ENCODE data around the gene HTT. TPM values are rescaled to one million over a fixed set of nuclear protein-coding genes. Genes with fewer than 3 reads are reported as not detected.

HTT gene
- total and polyA plus RNA-seq, 2 of the 13 experiments (the other 11 are each of a cell fraction or from before 2014, with no cell fraction given) = 17.5 to 19.5 TPM

DNA sequence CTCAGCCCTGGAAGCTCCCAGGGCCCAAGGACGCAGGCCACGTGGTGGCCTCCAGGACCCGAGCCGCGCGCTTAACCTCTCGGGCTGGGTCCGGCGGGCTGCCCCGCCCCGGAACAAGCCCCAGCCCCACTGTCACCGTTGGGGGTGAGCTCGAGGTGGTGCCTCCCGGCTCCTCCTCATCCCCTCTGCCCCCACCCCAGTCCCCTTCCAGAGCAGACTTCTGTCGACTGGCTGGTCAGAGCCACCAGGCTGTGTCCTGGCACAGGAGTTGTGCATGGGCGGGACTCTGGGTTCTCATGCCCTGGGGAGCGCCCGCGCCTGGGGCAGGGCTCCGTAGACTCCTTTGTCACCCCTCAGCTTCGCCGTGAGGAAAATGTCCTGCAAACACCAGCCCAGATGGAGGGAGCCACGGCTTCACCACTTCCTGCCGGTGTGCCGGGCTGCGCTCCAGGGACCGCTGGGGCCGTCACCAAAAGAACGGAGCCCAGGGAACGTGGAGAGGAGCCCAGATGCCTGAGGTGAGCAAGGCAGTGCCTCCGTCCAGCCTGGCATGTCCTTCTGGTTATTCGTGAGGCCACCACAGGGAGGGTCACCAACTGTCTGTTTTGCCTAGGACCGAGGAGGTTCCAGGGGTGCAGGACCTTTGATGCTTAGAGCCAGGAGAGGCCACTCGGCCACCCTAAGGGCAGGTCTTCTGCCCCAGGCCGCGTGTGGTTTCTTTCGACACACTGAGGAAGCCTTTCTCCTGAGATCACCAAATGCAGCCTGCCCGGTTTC, 211.3 kb downstream of the HTT start (continued):
- TF ChIP-seq, protein P1, sequence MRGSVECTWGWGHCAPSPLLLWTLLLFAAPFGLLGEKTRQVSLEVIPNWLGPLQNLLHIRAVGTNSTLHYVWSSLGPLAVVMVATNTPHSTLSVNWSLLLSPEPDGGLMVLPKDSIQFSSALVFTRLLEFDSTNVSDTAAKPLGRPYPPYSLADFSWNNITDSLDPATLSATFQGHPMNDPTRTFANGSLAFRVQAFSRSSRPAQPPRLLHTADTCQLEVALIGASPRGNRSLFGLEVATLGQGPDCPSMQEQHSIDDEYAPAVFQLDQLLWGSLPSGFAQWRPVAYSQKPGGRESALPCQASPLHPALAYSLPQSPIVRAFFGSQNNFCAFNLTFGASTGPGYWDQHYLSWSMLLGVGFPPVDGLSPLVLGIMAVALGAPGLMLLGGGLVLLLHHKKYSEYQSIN (CRISPR knock-in tag; IDR thresholded peaks at IDR 0.05; ENCODE audit: borderline replicate concordance) = no peak
- TF ChIP-seq BATF2 (CRISPR knock-in tag; IDR thresholded peaks at IDR 0.05) (0 out of 2 replicates have a peak, but pooled peaks have one; percentile 73), PITX1 (CRISPR knock-in tag; IDR thresholded peaks at IDR 0.05) (peak; percentile 12; the same call in 1 of the 2 replicates), TEAD2 (CRISPR knock-in tag; IDR thresholded peaks at IDR 0.05) (no peak), ZFY (CRISPR knock-in tag; IDR thresholded peaks at IDR 0.05) (peak; percentile 75), KAT2B (IDR thresholded peaks at IDR 0.05; ENCODE audit: borderline replicate concordance, low read depth, low read length) (no peak), ZNF7 (CRISPR knock-in tag; IDR thresholded peaks at IDR 0.05) (no peak), NR2F6 (IDR thresholded peaks at IDR 0.05) (no peak), NR2F6 (CRISPR knock-in tag; IDR thresholded peaks at IDR 0.05) (peak; percentile 63), GPN1 (CRISPR knock-in tag; IDR thresholded peaks at IDR 0.05; ENCODE audit: borderline replicate concordance) (no peak), SMYD3 (CRISPR knock-in tag; IDR thresholded peaks at IDR 0.05) (no peak), ZNF547 (CRISPR knock-in tag; IDR thresholded peaks at IDR 0.05) (peak; percentile 52), ZBTB14 (CRISPR knock-in tag; IDR thresholded peaks at IDR 0.05) (0 out of 2 replicates have a peak, but pooled peaks have one; percentile 40), ZNF605 (CRISPR knock-in tag; IDR thresholded peaks at IDR 0.05) (no peak), SALL2 (CRISPR knock-in tag; IDR thresholded peaks at IDR 0.05) (0 out of 2 replicates have a peak, but pooled peaks have one; percentile 39), ERF (CRISPR knock-in tag; IDR thresholded peaks at IDR 0.05) (peak; percentile 85), MXI1 (IDR thresholded peaks at IDR 0.05; ENCODE audit: borderline replicate concordance, low read depth, low read length) (peak; percentile 84; the same call in 1 of the 3 replicates), FOSL1 (CRISPR knock-in tag; IDR thresholded peaks at IDR 0.05; ENCODE audit: borderline replicate concordance) (no peak), RFX5 (IDR thresholded peaks at IDR 0.05; ENCODE audit: low read depth, low read length) (no peak), ASH2L (IDR thresholded peaks at IDR 0.05; ENCODE audit: insufficient read length, low read depth, low read length) (no peak), ZNF138 (CRISPR knock-in tag; IDR thresholded peaks at IDR 0.05; ENCODE audit: low read depth) (no peak), ZNF768 (CRISPR knock-in tag; IDR thresholded peaks at IDR 0.05) (peak; percentile 15; the same call in 1 of the 2 replicates), ZNF747 (CRISPR knock-in tag; IDR thresholded peaks at IDR 0.05; ENCODE audit: borderline replicate concordance) (peak; percentile 67; the same call in 1 of the 2 replicates), ZNF724P (CRISPR knock-in tag; IDR thresholded peaks at IDR 0.05; ENCODE audit: borderline replicate concordance) (peak; percentile 54; the same call in 1 of the 2 replicates), MTA3 (CRISPR knock-in tag; IDR thresholded peaks at IDR 0.05) (no peak), ZNF501 (CRISPR knock-in tag; IDR thresholded peaks at IDR 0.05) (peak; percentile 11; the same call in 1 of the 2 replicates), RFXAP (CRISPR knock-in tag; IDR thresholded peaks at IDR 0.05; ENCODE audit: borderline replicate concordance) (peak; percentile 66), ZNF672 (CRISPR knock-in tag; IDR thresholded peaks at IDR 0.05) (no peak)
- TF ChIP-seq, protein P2, sequence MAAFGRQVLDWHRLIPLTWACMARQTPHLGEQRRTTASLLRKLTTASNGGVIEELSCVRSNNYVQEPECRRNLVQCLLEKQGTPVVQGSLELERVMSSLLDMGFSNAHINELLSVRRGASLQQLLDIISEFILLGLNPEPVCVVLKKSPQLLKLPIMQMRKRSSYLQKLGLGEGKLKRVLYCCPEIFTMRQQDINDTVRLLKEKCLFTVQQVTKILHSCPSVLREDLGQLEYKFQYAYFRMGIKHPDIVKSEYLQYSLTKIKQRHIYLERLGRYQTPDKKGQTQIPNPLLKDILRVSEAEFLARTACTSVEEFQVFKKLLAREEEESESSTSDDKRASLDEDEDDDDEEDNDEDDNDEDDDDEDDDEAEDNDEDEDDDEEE (CRISPR knock-in tag; IDR thresholded peaks at IDR 0.05) = no peak

All from HepG2 (cell line).